OCI-LY7 (cell line): ENCODE results near the gene PPP3CA. TPM values are rescaled to one million over a fixed set of nuclear protein-coding genes. Genes with fewer than 3 reads are reported as not detected.

Source experiments
- BruUV-seq: library from RNA; stranded (reverse); fragments of 400-500 nt; replicated peaks from 2 replicates; lab custom pipeline; 2021; lab: Mats Ljungman, UMichigan
- CTCF ChIA-PET: fragments of 300-600 bp; sonication (Branson Sonifier 250); formaldehyde crosslinking; loops from one replicate; lab custom pipeline; 2022; ENCODE audit warnings: antibody characterized with exemption; ENCODE audit not compliant: unreplicated experiment; lab: Charles Lee
- POLR2A ChIA-PET: fragments of 300-600 bp; sonication (Branson Sonifier 250); formaldehyde crosslinking; loops from one replicate; lab custom pipeline; 2022; ENCODE audit warnings: antibody characterized with exemption; lab: Charles Lee
- DNase-seq: peaks from one replicate; pipeline ENCODE4 v3.0.0-alpha.2; 2015; ENCODE audit warnings: low spot score
- H2AFZ ChIP-seq: fragments of 200-600 bp; sonication (generic), shearing (Covaris generic); 2 replicates; pipeline ENCODE4 v1.6.1; 2014; ENCODE audit warnings: mild to moderate bottlenecking, antibody characterized with exemption, low read length, moderate library complexity
- H3K27ac ChIP-seq: fragments of 200-600 bp; sonication (generic); 2 replicates; pipeline ENCODE4 v1.5.1; 2014; ENCODE audit warnings: mixed run types, low read depth, mild to moderate bottlenecking, moderate library complexity, low read length, inconsistent platforms; ENCODE audit not compliant: poor library complexity, severe bottlenecking
- H3K36me3 ChIP-seq: fragments of 200-600 bp; sonication (generic); 2 replicates; pipeline ENCODE4 v1.6.1; 2014; ENCODE audit warnings: mild to moderate bottlenecking, antibody characterized with exemption, low read length, moderate library complexity, mixed read lengths; ENCODE audit not compliant: insufficient read depth
- H3K4me1 ChIP-seq: fragments of 200-600 bp; sonication (generic); 2 replicates; pipeline ENCODE4 v1.5.1; 2014; ENCODE audit warnings: mild to moderate bottlenecking, low read length; ENCODE audit not compliant: insufficient read depth, poor library complexity, severe bottlenecking
- H3K4me2 ChIP-seq: fragments of 200-600 bp; sonication (generic); 2 replicates; pipeline ENCODE4 v1.6.1; 2014; ENCODE audit warnings: mild to moderate bottlenecking, low read length
- H3K4me3 ChIP-seq: fragments of 200-600 bp; sonication (generic); 2 replicates; pipeline ENCODE4 v1.5.1; 2014; ENCODE audit warnings: mild to moderate bottlenecking, low read depth, low read length; ENCODE audit not compliant: poor library complexity, severe bottlenecking
- H3K79me2 ChIP-seq: fragments of 200-600 bp; sonication (generic); 2 replicates; pipeline ENCODE4 v1.6.1; 2016; ENCODE audit warnings: low read depth, mild to moderate bottlenecking, low read length, moderate library complexity, mixed read lengths; ENCODE audit not compliant: insufficient read depth
- H3K9me2 ChIP-seq: fragments of 200-600 bp; sonication (generic); 2 replicates; pipeline ENCODE4 v1.6.1; 2016; ENCODE audit warnings: mild to moderate bottlenecking, low read length, mixed read lengths; ENCODE audit not compliant: insufficient read depth
- H3K9me3 ChIP-seq: fragments of 200-600 bp; sonication (generic); 2 replicates; pipeline ENCODE4 v1.6.1; 2014; ENCODE audit warnings: mild to moderate bottlenecking, mixed run types, low read length, mixed read lengths
- H4K20me1 ChIP-seq: fragments of 200-600 bp; sonication (generic); 2 replicates; pipeline ENCODE4 v1.6.1; 2014; ENCODE audit warnings: mild to moderate bottlenecking, antibody characterized with exemption, low read length, moderate library complexity, mixed read lengths; ENCODE audit not compliant: insufficient read depth
- EZH2phosphoT487 ChIP-seq: fragments of 200-600 bp; sonication (generic); IDR thresholded peaks from 2 replicates; pipeline ENCODE4 v1.6.1; 2018; ENCODE audit warnings: low read depth, borderline replicate concordance, mild to moderate bottlenecking, mixed run types, antibody characterized with exemption, low read length, moderate library complexity, mixed read lengths
- intact Hi-C: fragments of 100-400 bp; cut with micrococcal nuclease; formaldehyde crosslinking; loops from one replicate; pipeline ENCODE4 v1.10.0; 2022; ENCODE audit not compliant: unreplicated experiment
- total RNA-seq, 2 experiments: library from RNA; depleted of rRNA in 1 of 2; stranded (reverse); fragments of >200 nt in 1 of 2; shearing (Covaris generic) in 1 of 2; gene quantifications; 2 replicates each; pipeline ENCODE4 v1.2.3, GENCODE V29; 2014 to 2022
- TF ChIP-seq, protein P1 (sequence below): fragments of 200-600 bp; sonication (generic); conservative IDR thresholded peaks from 2 replicates; pipeline ENCODE4 v1.5.1; 2014; ENCODE audit warnings: mild to moderate bottlenecking, antibody characterized with exemption, low read length, moderate library complexity, mixed read lengths

The PPP3CA gene
- total RNA-seq, 2 experiments from 2014 or later = 9.2 to 13.6 TPM

DNA sequence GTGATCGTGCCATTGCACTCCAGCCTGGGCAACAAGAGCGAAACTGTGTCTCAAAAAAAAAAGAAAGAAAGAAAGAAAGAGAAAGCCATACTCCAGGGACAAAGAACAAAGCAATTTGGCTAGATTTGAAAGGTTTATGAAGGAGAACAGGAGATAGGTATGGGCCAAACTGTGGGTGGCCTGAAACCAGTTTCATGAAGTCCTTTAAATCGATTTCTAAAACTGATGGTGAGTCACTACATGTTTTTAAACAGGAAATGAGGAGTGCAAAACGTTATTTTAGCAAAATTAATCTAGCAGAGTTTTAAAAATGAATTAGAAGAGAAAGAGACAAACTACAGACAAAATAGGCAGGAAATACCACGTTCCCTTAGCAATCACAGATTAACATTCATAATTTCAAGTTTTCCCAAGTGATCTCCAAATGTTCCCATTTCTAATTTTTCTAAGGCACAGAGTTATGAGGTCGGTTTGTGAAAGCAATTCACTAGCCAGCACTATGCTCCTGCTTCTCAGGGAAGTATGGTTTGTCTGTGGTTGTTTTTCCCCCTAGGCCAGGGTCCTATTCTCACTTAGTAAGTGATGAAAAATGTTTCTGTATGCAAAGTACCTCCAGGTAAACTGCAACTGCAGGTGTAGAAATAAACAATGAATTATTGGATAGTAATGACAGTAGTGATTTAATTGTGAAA is 190.6 kb downstream of the PPP3CA start:
- intact Hi-C loops = no loop called here
- POLR2A ChIA-PET = no interaction called here
- peaks cover 21% of the 10 kb centered on the region for H3K4me1 ChIP-seq
- no peak for DNase-seq
- H3K9me3 ChIP-seq = no peaks in the 10 kb centered on the region
- CTCF ChIA-PET = no interaction called here
- H3K4me3 ChIP-seq = no peak overlapping the region
- no peak for TF ChIP-seq EZH2phosphoT487
- TF ChIP-seq, protein P1, sequence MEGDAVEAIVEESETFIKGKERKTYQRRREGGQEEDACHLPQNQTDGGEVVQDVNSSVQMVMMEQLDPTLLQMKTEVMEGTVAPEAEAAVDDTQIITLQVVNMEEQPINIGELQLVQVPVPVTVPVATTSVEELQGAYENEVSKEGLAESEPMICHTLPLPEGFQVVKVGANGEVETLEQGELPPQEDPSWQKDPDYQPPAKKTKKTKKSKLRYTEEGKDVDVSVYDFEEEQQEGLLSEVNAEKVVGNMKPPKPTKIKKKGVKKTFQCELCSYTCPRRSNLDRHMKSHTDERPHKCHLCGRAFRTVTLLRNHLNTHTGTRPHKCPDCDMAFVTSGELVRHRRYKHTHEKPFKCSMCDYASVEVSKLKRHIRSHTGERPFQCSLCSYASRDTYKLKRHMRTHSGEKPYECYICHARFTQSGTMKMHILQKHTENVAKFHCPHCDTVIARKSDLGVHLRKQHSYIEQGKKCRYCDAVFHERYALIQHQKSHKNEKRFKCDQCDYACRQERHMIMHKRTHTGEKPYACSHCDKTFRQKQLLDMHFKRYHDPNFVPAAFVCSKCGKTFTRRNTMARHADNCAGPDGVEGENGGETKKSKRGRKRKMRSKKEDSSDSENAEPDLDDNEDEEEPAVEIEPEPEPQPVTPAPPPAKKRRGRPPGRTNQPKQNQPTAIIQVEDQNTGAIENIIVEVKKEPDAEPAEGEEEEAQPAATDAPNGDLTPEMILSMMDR = no peak
- no peaks in the 10 kb centered on the region for H4K20me1 ChIP-seq
- H3K27ac ChIP-seq = no peak overlapping the region
- H3K9me2 ChIP-seq = no peaks in the 10 kb centered on the region
- H2AFZ ChIP-seq = 0 out of 2 replicates have a peak overlapping the region, but pooled peaks have one; percentile 10
- H3K4me2 ChIP-seq = no peak overlapping the region; the same call in 1 of the 2 replicates
- no peaks in the 10 kb centered on the region for H3K79me2 ChIP-seq
- no peaks in the 10 kb centered on the region for H3K36me3 ChIP-seq
- BruUV-seq = no TSS peak

DNA sequence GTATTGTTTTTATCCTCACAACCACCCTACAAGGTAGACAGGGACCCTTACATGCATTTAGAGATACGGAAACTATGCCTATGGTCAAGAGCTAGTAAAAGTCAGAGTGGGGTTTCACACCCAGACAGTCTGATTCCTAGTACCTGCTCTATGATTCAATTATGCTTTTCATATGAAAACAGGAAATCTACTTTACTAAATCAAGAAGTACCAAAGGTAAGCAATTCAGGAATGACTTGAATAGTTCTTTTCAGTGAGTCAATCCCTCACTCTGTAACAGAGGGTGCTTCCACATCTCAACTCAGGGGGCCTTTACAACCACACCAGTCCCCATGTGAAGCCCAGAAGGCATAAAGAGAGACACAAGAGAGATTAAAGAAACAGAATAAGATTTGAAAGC is 191.4 kb downstream of the PPP3CA start:
- H3K9me3 ChIP-seq = no peaks in the 10 kb centered on the region
- TF ChIP-seq, protein P1 = no peak
- no peak for TF ChIP-seq EZH2phosphoT487
- no peak overlapping the region for H2AFZ ChIP-seq
- no peaks in the 10 kb centered on the region for H3K36me3 ChIP-seq
- POLR2A ChIA-PET = interaction anchor here (0.9 to 1.4 kb wide), 3 partner anchors 11 to 55 kb away, joined by 3 read pairs; no protein-coding TSS in a partner anchor
- no peak overlapping the region for H3K4me3 ChIP-seq
- H3K27ac ChIP-seq = no peak overlapping the region
- no peak overlapping the region for H3K4me2 ChIP-seq
- CTCF ChIA-PET = no interaction called here
- DNase-seq = no peak
- H3K79me2 ChIP-seq = no peaks in the 10 kb centered on the region
- peaks cover 21% of the 10 kb centered on the region for H3K4me1 ChIP-seq
- no peaks in the 10 kb centered on the region for H4K20me1 ChIP-seq
- H3K9me2 ChIP-seq = no peaks in the 10 kb centered on the region
- BruUV-seq = no TSS peak
- intact Hi-C loops = no loop called here

DNA sequence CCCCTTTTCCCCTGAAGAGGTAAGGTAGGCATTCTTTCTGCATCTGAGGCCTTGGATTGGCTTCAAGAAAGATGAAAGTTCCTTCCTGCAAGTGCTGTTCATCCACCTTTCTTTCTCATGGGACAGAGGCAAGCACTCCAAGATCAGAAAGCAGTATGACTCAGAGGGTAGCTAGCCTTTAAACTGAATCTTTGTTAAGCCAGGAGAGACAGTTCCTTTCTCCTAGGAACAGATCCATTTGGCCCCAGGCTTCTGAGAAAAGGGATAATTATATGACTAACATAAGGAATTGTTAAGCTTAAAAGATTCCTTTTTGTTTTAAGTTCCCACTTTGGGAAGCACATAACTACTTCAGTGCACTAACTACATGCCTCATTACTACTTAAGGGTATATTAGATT is 192.0 kb downstream of the PPP3CA start:
- intact Hi-C loops = no loop called here
- no peak overlapping the region for H3K4me3 ChIP-seq
- no peak overlapping the region for H3K4me2 ChIP-seq
- H3K9me2 ChIP-seq = no peaks in the 10 kb centered on the region
- no peaks in the 10 kb centered on the region for H3K36me3 ChIP-seq
- DNase-seq = no peak
- no peak for TF ChIP-seq EZH2phosphoT487
- TF ChIP-seq, protein P1 = no peak
- no peaks in the 10 kb centered on the region for H3K9me3 ChIP-seq
- no TSS peak for BruUV-seq
- POLR2A ChIA-PET = interaction anchor here (0.9 to 1.4 kb wide), 3 partner anchors 12 to 55 kb away, joined by 3 read pairs; no protein-coding TSS in a partner anchor
- H3K27ac ChIP-seq = no peak overlapping the region
- H2AFZ ChIP-seq = no peak overlapping the region
- CTCF ChIA-PET = no interaction called here
- no peaks in the 10 kb centered on the region for H3K79me2 ChIP-seq
- H4K20me1 ChIP-seq = no peaks in the 10 kb centered on the region
- H3K4me1 ChIP-seq = peaks cover 21% of the 10 kb centered on the region
